Neural progenitor cell (in vitro differentiated cells): Measurements from ENCODE around the gene C1QB. TPM values are rescaled to one million over a fixed set of nuclear protein-coding genes. Genes with fewer than 3 reads are reported as not detected.
A peak's percentile ranks its signal among the peaks of the same experiment; 100 is the strongest.

ENCODE experiments used
- DNase-seq: peaks from one replicate; pipeline ENCODE4 v3.0.0-alpha.2; 2016; ENCODE audit warnings: low spot score
- H2AFZ ChIP-seq: fragments of 200-600 bp; sonication (generic); replicated peaks from 2 replicates; pipeline ENCODE4 v1.6.1; 2016; ENCODE audit warnings: antibody characterized with exemption
- H3F3A ChIP-seq: fragments of 200-600 bp; sonication (generic); 2 replicates; pipeline ENCODE4 v1.6.1; 2016; ENCODE audit warnings: antibody characterized with exemption, low read depth
- H3K27ac ChIP-seq: fragments of 200-600 bp; sonication (generic); 2 replicates; pipeline ENCODE4 v1.5.1; 2016; ENCODE audit warnings: mild to moderate bottlenecking
- H3K27me3 ChIP-seq: fragments of 200-600 bp; sonication (generic); 2 replicates; pipeline ENCODE4 v1.6.1; 2016; ENCODE audit warnings: mild to moderate bottlenecking, moderate library complexity
- H3K36me3 ChIP-seq: fragments of 200-600 bp; sonication (generic); 2 replicates; pipeline ENCODE4 v1.5.1; 2016
- H3K4me1 ChIP-seq: fragments of 200-600 bp; sonication (generic); 2 replicates; pipeline ENCODE4 v1.6.1; 2016; ENCODE audit warnings: mixed run types
- H3K4me2 ChIP-seq: fragments of 200-600 bp; sonication (generic); 2 replicates; pipeline ENCODE4 v1.6.1; 2016
- H3K4me3 ChIP-seq: fragments of 200-600 bp; sonication (generic); 2 replicates; pipeline ENCODE4 v1.5.1; 2016
- H3K79me2 ChIP-seq: fragments of 200-600 bp; sonication (generic); 2 replicates; pipeline ENCODE4 v1.6.1; 2016; ENCODE audit warnings: low read depth
- H3K9ac ChIP-seq: fragments of 200-600 bp; sonication (generic); 2 replicates; pipeline ENCODE4 v1.6.1; 2016
- H3K9me3 ChIP-seq: fragments of 200-600 bp; sonication (generic); 2 replicates; pipeline ENCODE4 v1.5.1; 2016; ENCODE audit warnings: low read depth
- H4K20me1 ChIP-seq: fragments of 200-600 bp; sonication (generic); 2 replicates; pipeline ENCODE4 v1.6.1; 2016; ENCODE audit warnings: low read depth
- H3K27ac Mint-ChIP-seq: 3 replicates; pipeline ENCODE4 v1.8.0; 2021; ENCODE audit warnings: mixed read lengths
- H3K27me3 Mint-ChIP-seq: 2 replicates; pipeline ENCODE4 v1.8.0; 2022; ENCODE audit warnings: low read depth, mild to moderate bottlenecking, inconsistent platforms, moderate library complexity, mixed read lengths; ENCODE audit not compliant: insufficient read depth
- H3K36me3 Mint-ChIP-seq: 3 replicates; pipeline ENCODE4 v1.8.0; 2021; ENCODE audit warnings: mixed read lengths
- H3K4me1 Mint-ChIP-seq: 3 replicates; pipeline ENCODE4 v1.8.0; 2021; ENCODE audit warnings: mixed read lengths
- H3K4me3 Mint-ChIP-seq: 3 replicates; pipeline ENCODE4 v1.8.0; 2021; ENCODE audit warnings: mild to moderate bottlenecking, moderate library complexity, mixed read lengths
- H3K9me3 Mint-ChIP-seq: 3 replicates; pipeline ENCODE4 v1.8.0; 2020; ENCODE audit warnings: mixed read lengths
- EZH2 ChIP-seq: fragments of 200-600 bp; sonication (generic); IDR thresholded peaks from 2 replicates; pipeline ENCODE4 v1.6.1; 2017; ENCODE audit warnings: antibody characterized with exemption, mild to moderate bottlenecking, moderate library complexity
- EZH2phosphoT487 ChIP-seq: fragments of 200-600 bp; sonication (generic); IDR thresholded peaks from 2 replicates; pipeline ENCODE4 v1.6.1; 2017; ENCODE audit warnings: antibody characterized with exemption
- microRNA-seq: library from miRNA; unstranded; fragments of <30 nt; microRNA quantifications from one replicate; pipeline ENCODE4, GENCODE V29; 2016
- small RNA-seq: library from RNA; depleted of rRNA; stranded (forward); fragments of <200 nt; gene quantifications from one replicate; pipeline ENCODE3, GENCODE V24; 2015
- total RNA-seq: library from RNA; depleted of rRNA; stranded (reverse); fragments of >200 nt; gene quantifications from 2 replicates; pipeline ENCODE4 v1.2.3, GENCODE V29; 2015; ENCODE audit warnings: low replicate concordance
- TF ChIP-seq, protein P1 (sequence below): fragments of 200-600 bp; sonication (generic); IDR thresholded peaks from 2 replicates; pipeline ENCODE4 v1.5.1; 2017; ENCODE audit warnings: antibody characterized with exemption, mild to moderate bottlenecking

C1QB gene
- total RNA-seq, 1 donor from 2014 or later, result not detected

DNA sequence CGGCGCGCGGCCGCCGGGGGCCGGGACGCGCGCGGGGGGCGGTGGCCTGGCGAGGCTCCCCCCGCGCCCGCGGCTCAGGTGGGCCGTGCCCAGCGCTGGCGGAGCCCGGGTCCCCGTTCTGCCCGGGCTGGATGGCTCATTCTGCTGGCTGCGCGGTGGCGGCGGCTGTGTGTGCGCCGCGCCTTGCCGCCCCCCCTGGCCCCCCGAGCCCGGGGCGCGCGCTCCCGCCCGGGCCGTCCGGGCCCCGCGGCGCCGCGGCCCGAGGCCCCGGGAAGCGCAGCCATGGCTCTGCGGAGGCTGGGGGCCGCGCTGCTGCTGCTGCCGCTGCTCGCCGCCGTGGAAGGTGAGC is 57.6 kb downstream of the C1QB start, which contains the start of gene EPHB2:
EPHB2 (plus strand) TSS at position 139 of the 349 bp plus-strand sequence; CDS start at position 283, 144 bp downstream.
- peak within 1 kb of the TSS; percentile 88 for H3K27ac Mint-ChIP-seq

DNA sequence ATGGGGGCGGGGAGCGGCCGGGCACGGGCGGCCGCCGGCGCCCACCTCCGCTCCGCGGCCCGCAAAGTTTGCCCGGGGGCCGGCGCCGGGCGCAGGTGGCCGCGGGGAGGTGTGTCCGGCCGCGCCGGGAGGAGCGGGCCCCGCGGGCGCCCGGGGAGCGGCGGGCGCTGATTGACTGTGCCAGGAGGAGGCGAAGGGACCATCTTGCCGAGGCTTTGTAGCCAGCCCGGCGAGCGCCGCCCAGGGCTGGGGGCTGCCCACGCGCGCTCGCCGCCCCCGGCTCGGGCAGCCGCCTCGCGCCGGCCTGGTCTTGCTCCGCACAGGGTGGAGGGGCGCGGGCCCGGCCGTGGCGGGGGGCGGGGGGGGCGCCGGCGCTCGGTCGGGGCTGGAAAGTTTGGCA is 58.0 kb downstream of the C1QB start:
- peaks cover 46% of the 10 kb centered on the region for H3K4me1 Mint-ChIP-seq
- H3K27ac ChIP-seq, result no peak overlapping the region
- H3K9ac ChIP-seq, result no peak overlapping the region

More for the DNA sequence above, 57.6 kb downstream of the C1QB start, which contains the start of gene EPHB2:
- Mint-ChIP-seq H3K9me3 (no peaks in the 10 kb centered on the region), H3K36me3 (peaks cover 6% of the 10 kb centered on the region), H3K4me1 (peaks cover 42% of the 10 kb centered on the region), H3K27me3 (peaks cover 18% of the 10 kb centered on the region), H3K4me3 (peak within 1 kb of the TSS; percentile 93)
- H3K79me2 ChIP-seq, result peaks cover 44% of the 10 kb centered on the region
- peaks cover 43% of the 10 kb centered on the region for H4K20me1 ChIP-seq
- DNase-seq, result peak; percentile 82
- no peak within 1 kb of the TSS for H3K27ac ChIP-seq
- H3K36me3 ChIP-seq, result no peaks in the 10 kb centered on the region
- H3F3A ChIP-seq, result peaks cover 29% of the 10 kb centered on the region
- TF ChIP-seq EZH2phosphoT487 (no peak), EZH2 (no peak)
- TF ChIP-seq, protein P1, sequence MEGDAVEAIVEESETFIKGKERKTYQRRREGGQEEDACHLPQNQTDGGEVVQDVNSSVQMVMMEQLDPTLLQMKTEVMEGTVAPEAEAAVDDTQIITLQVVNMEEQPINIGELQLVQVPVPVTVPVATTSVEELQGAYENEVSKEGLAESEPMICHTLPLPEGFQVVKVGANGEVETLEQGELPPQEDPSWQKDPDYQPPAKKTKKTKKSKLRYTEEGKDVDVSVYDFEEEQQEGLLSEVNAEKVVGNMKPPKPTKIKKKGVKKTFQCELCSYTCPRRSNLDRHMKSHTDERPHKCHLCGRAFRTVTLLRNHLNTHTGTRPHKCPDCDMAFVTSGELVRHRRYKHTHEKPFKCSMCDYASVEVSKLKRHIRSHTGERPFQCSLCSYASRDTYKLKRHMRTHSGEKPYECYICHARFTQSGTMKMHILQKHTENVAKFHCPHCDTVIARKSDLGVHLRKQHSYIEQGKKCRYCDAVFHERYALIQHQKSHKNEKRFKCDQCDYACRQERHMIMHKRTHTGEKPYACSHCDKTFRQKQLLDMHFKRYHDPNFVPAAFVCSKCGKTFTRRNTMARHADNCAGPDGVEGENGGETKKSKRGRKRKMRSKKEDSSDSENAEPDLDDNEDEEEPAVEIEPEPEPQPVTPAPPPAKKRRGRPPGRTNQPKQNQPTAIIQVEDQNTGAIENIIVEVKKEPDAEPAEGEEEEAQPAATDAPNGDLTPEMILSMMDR, result no peak
- peak within 1 kb of the TSS; percentile 50 for H2AFZ ChIP-seq
- peaks cover 12% of the 10 kb centered on the region for H3K27me3 ChIP-seq
- H3K9me3 ChIP-seq, result no peaks in the 10 kb centered on the region
- H3K4me1 ChIP-seq, result peaks cover 29% of the 10 kb centered on the region
- peak within 1 kb of the TSS; percentile 99 for H3K4me2 ChIP-seq
- H3K9ac ChIP-seq, result no peak within 1 kb of the TSS
- H3K4me3 ChIP-seq, result peak within 1 kb of the TSS; percentile 82

More for the DNA sequence above, 58.0 kb downstream of the C1QB start:
- peak overlapping the region; percentile 82 for H3K4me3 ChIP-seq
- Mint-ChIP-seq H3K27ac (no peak overlapping the region), H3K9me3 (no peaks in the 10 kb centered on the region), H3K36me3 (peaks cover 6% of the 10 kb centered on the region), H3K27me3 (peaks cover 18% of the 10 kb centered on the region), H3K4me3 (no peak overlapping the region)
- no peak overlapping the region for H2AFZ ChIP-seq
- peaks cover 12% of the 10 kb centered on the region for H3K27me3 ChIP-seq
- H3K4me2 ChIP-seq, result peak overlapping the region; percentile 85
- no peaks in the 10 kb centered on the region for H3K9me3 ChIP-seq
- TF ChIP-seq EZH2phosphoT487 (no peak), EZH2 (no peak)
- TF ChIP-seq, protein P1, result no peak
- peaks cover 44% of the 10 kb centered on the region for H3K79me2 ChIP-seq
- peaks cover 29% of the 10 kb centered on the region for H3K4me1 ChIP-seq
- peak; percentile 53 for DNase-seq
- H3K36me3 ChIP-seq, result no peaks in the 10 kb centered on the region
- peaks cover 47% of the 10 kb centered on the region for H4K20me1 ChIP-seq
- H3F3A ChIP-seq, result peaks cover 32% of the 10 kb centered on the region

Small RNA genes lying within 50 kb of the gene (microRNA-seq; reads per million reads assigned to microRNA genes)
- gene MIR6127, result not detected

Small RNA genes lying within 50 kb of the gene (small RNA-seq; reads per million reads assigned to genes)
- not detected for gene MIR6127

Other genes with a start within 250 kb of the C1QB start
- 14.9 and 15.7 TPM in 2 replicates for gene ZBTB40, start 201.4 kb upstream of the C1QB start, total RNA-seq
- gene EPHA8, start 89.7 kb upstream of the C1QB start, total RNA-seq, result 0.46 TPM in 1 of 2 replicates, not detected in the other
- gene C1QA, start 16.6 kb upstream of the C1QB start, total RNA-seq, result not detected in 2 replicates
- gene C1QC, start 9.6 kb upstream of the C1QB start, total RNA-seq, result not detected in 2 replicates
- gene EPHB2, start 57.6 kb downstream of the C1QB start, total RNA-seq, result 38.3 and 80.2 TPM in 2 replicates